WTC11 (cell line): Measurements from ENCODE around the gene GPR39.

ENCODE experiments used
- ATF6 ChIP-seq: sonication (generic); formaldehyde crosslinking; IDR thresholded peaks from 2 replicates; pipeline ENCODE4 v1.8.1; 2023; ENCODE audit warnings: mild to moderate bottlenecking, missing genetic modification reagents
- CREB1 ChIP-seq: sonication (generic); formaldehyde crosslinking; IDR thresholded peaks from 2 replicates; pipeline ENCODE4 v1.8.0; 2023; ENCODE audit warnings: mild to moderate bottlenecking, missing genetic modification reagents
- CREM ChIP-seq: sonication (generic); formaldehyde crosslinking; IDR thresholded peaks from 2 replicates; pipeline ENCODE4 v1.8.1; 2022; ENCODE audit warnings: mild to moderate bottlenecking, missing genetic modification reagents, moderate library complexity
- CTCF ChIP-seq: fragments of 200-600 bp; IDR thresholded peaks from 2 replicates; pipeline ENCODE4 v1.8.0; 2022; ENCODE audit warnings: antibody characterized with exemption
- ETV6 ChIP-seq: sonication (generic); formaldehyde crosslinking; IDR thresholded peaks from 2 replicates; pipeline ENCODE4 v1.8.1; 2022; ENCODE audit warnings: mild to moderate bottlenecking, missing genetic modification reagents
- JUN ChIP-seq: sonication (generic); formaldehyde crosslinking; IDR thresholded peaks from 2 replicates; pipeline ENCODE4 v1.8.0; 2023; ENCODE audit warnings: mild to moderate bottlenecking, missing genetic modification reagents
- MYBL2 ChIP-seq: sonication (generic); formaldehyde crosslinking; IDR thresholded peaks from 2 replicates; pipeline ENCODE4 v1.8.1; 2023; ENCODE audit warnings: mild to moderate bottlenecking, moderate library complexity, missing genetic modification reagents
- SP1 ChIP-seq: sonication (generic); formaldehyde crosslinking; conservative IDR thresholded peaks from 2 replicates; pipeline ENCODE4 v1.8.1; 2022; ENCODE audit warnings: missing genetic modification reagents
- TEAD1 ChIP-seq: sonication (generic); formaldehyde crosslinking; IDR thresholded peaks from 2 replicates; pipeline ENCODE4 v1.8.0; 2022; ENCODE audit warnings: mild to moderate bottlenecking, missing genetic modification reagents
- ZNF232 ChIP-seq: sonication (generic); formaldehyde crosslinking; IDR thresholded peaks from 2 replicates; pipeline ENCODE4 v1.8.0; 2022; ENCODE audit warnings: mild to moderate bottlenecking, missing genetic modification reagents

GRCh38 chr2:132422736-132423135 lies 6.1 kb downstream of the GPR39 start:
- no peak for TF ChIP-seq CTCF
- TF ChIP-seq ZNF232 (CRISPR knock-in tag), result no peak
- TF ChIP-seq ETV6 (CRISPR knock-in tag), result no peak
- no peak for TF ChIP-seq SP1 (CRISPR knock-in tag)
- no peak for TF ChIP-seq CREB1 (CRISPR knock-in tag)
- TF ChIP-seq TEAD1 (CRISPR knock-in tag), result no peak
- TF ChIP-seq JUN, result no peak
- TF ChIP-seq ATF6 (CRISPR knock-in tag), result no peak
- TF ChIP-seq MYBL2, result no peak
- TF ChIP-seq CREM (CRISPR knock-in tag), result no peak
